Raji (cell line): ENCODE measurements around the gene CIAO2A.

ENCODE experiments used
- POLR2A ChIP-seq: IDR thresholded peaks from 2 replicates; pipeline ENCODE4 v1.6.1; 2011; ENCODE audit warnings: low read depth, low read length, control low read depth; ENCODE audit not compliant: insufficient read depth

The CIAO2A gene

GRCh38 chr15:64032329-64032728, 61.3 kb downstream of the CIAO2A start:
- TF ChIP-seq POLR2A = no peak

- no peak for TF ChIP-seq POLR2A
Measured at GRCh38 chr15:64030123-64030522, 63.5 kb downstream of the CIAO2A start.

GRCh38 chr15:64029633-64030032, 64.0 kb downstream of the CIAO2A start:
- TF ChIP-seq POLR2A = no peak

GRCh38 chr15:64029110-64029509, 64.5 kb downstream of the CIAO2A start:
- no peak for TF ChIP-seq POLR2A

GRCh38 chr15:64026591-64026990, 67.0 kb downstream of the CIAO2A start:
- no peak for TF ChIP-seq POLR2A

GRCh38 chr15:64024172-64025050, 69.2 kb downstream of the CIAO2A start:
- TF ChIP-seq POLR2A = no peak

GRCh38 chr15:64023220-64023619, 70.4 kb downstream of the CIAO2A start:
- TF ChIP-seq POLR2A = no peak

- no peak for TF ChIP-seq POLR2A
Measured at GRCh38 chr15:64022571-64022970, 71.1 kb downstream of the CIAO2A start.
